HG03354 (cell line): ENCODE measurements around the gene DNASE1L3.

Experiments used
- ATAC-seq: cut with Tn5 transposase; IDR thresholded peaks from one replicate; pipeline ENCODE4 v1.9.1; 2021; ENCODE audit warnings: mild to moderate bottlenecking; ENCODE audit not compliant: unreplicated experiment, poor library complexity, severe bottlenecking

The DNASE1L3 gene

GRCh38 chr3:58143417-58144055, 67.2 kb downstream of the DNASE1L3 start:
- no peak for ATAC-seq
